CD4-positive, alpha-beta T cell (primary cell): ENCODE measurements around the gene FNDC10. TPM values are rescaled to one million over a fixed set of nuclear protein-coding genes. Genes with fewer than 3 reads are reported as not detected.

Experiments
- ATAC-seq: fragments of 200-7000 bp; cut with Tn5 transposase; one replicate; pipeline ENCODE4 v1.10.0; 2022; ENCODE audit warnings: mild to moderate bottlenecking; ENCODE audit not compliant: poor library complexity
- CTCF ChIA-PET: fragments of 350-600 bp; sonication (Branson Sonifier 250); formaldehyde crosslinking; loops from one replicate; lab custom pipeline; 2021; ENCODE audit warnings: antibody characterized with exemption, inconsistent platforms; lab: Charles Lee
- POLR2A ChIA-PET: fragments of 350-600 bp; sonication (Branson Sonifier 250); formaldehyde crosslinking; loops from one replicate; lab custom pipeline; 2021; ENCODE audit warnings: antibody characterized with exemption, inconsistent platforms; lab: Charles Lee
- DNase-seq, 14 experiments: peaks; one replicate each; pipeline ENCODE4 v3.0.0-alpha.2; 2013 to 2020; ENCODE audit warnings: mixed read lengths in 2 of 14
- H3K27ac ChIP-seq, 2 donors: one replicate each; pipeline versions ENCODE4 v1.5.1 to v1.7.0; 2013; ENCODE audit warnings: low read length in 2 of 2, low read depth in 1 of 2, mild to moderate bottlenecking in 1 of 2
- H3K27me3 ChIP-seq, 2 experiments: 1 replicate in 1 of 2; 2 replicates in 1 of 2; pipeline versions ENCODE4 v1.6.1 to v1.7.0; 2013; ENCODE audit warnings: low read length in 2 of 2, control low read depth in 1 of 2, mild to moderate bottlenecking in 1 of 2, moderate library complexity in 1 of 2; ENCODE audit not compliant: insufficient read depth in 2 of 2, control insufficient read depth in 1 of 2
- H3K36me3 ChIP-seq: one replicate; pipeline ENCODE4 v1.6.1; 2013; ENCODE audit warnings: low read length, control low read depth; ENCODE audit not compliant: insufficient read depth
- H3K4me1 ChIP-seq: one replicate; pipeline ENCODE4 v1.6.1; 2013; ENCODE audit warnings: low read length, control low read depth; ENCODE audit not compliant: insufficient read depth
- H3K4me3 ChIP-seq: one replicate; pipeline ENCODE4 v1.5.1; 2013; ENCODE audit warnings: mild to moderate bottlenecking, low read length, moderate library complexity
- H3K9me3 ChIP-seq, 2 experiments: 1 replicate in 1 of 2; 2 replicates in 1 of 2; pipeline versions ENCODE4 v1.6.1 to v1.7.0; 2013; ENCODE audit warnings: low read length in 2 of 2, mild to moderate bottlenecking in 2 of 2, control low read depth in 1 of 2, moderate library complexity in 1 of 2; ENCODE audit not compliant: control insufficient read depth in 1 of 2, insufficient read depth in 1 of 2
- H3K27ac Mint-ChIP-seq: one replicate; pipeline ENCODE4 v1.8.0; 2020; ENCODE audit warnings: mixed read lengths
- H3K27me3 Mint-ChIP-seq: one replicate; pipeline ENCODE4 v1.8.0; 2021; ENCODE audit warnings: mixed read lengths
- H3K36me3 Mint-ChIP-seq: one replicate; pipeline ENCODE4 v1.8.0; 2021; ENCODE audit warnings: low read depth, mixed read lengths
- H3K4me1 Mint-ChIP-seq: one replicate; pipeline ENCODE4 v1.8.0; 2021; ENCODE audit warnings: low read depth, mixed read lengths
- H3K4me3 Mint-ChIP-seq: one replicate; pipeline ENCODE4 v1.8.0; 2020; ENCODE audit warnings: mild to moderate bottlenecking, mixed read lengths
- H3K9me3 Mint-ChIP-seq: one replicate; pipeline ENCODE4 v1.8.0; 2020; ENCODE audit warnings: mixed read lengths
- intact Hi-C, 2 experiments: fragments of 100-400 bp; cut with DNase I in 1 of 2; cut with micrococcal nuclease in 1 of 2; formaldehyde crosslinking; loops; one replicate each; pipeline versions ENCODE4 v1.15.1 to v1.9.0; 2023 to 2025; cut with DNase I, micrococcal nuclease
- total RNA-seq, 174 experiments: library from RNA in 2 of 174; stranded (reverse) in 2 of 174; gene quantifications; one replicate each; pipeline ENCODE4 v1.2.3 and lab custom pipeline; 2021 to 2026
- TF ChIP-seq, protein P1 (sequence below): fragments of 200-600 bp; IDR thresholded peaks from one replicate; pipeline ENCODE4 v1.8.0; 2022; ENCODE audit warnings: antibody characterized with exemption, mild to moderate bottlenecking

The FNDC10 gene
- total RNA-seq, 2 experiments from 2014 or later = 1.0 to 1.3 TPM

DNA sequence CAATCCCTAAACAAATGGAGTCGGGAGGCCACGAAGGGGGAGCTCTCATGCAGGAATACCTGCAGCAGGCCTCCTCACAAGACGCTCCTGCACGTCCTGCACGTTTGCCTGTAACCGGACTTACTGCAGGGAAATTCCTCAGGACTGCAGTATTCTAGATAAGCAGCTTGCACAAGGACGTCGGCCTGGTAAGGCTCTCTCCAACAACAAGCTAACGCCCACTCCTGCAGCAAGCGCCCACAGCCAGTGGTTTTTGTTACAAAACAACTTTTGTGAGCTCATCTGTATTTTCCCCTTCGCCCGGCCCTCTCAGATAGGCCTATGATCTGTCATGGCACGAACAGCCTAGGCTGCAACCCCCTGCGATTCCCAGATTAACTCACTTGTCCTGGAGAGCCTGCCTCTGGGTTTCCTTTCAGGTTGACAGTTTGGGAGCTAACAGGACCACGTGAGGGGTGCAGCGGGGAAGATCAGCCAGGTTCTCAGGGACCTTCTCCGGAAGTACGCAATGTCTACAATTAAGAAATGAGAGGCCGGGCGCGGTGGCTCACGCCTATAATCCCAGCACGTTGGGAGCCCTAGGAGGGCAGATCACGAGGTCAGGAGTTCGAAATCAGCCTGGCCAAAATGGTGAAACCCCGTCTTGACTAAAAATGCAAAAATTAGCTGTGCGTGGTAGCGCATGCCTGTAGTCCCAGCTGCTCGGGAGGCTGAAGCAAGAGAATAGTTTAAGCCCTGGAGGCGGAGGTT lies 14.4 kb upstream of the FNDC10 start:
- Histone ChIP-seq H3K4me1 (peaks cover 32% of the 10 kb centered on the region), H3K36me3 (no peaks in the 10 kb centered on the region), H3K27ac (peak overlapping the region; percentile 87 to 99), H3K27me3 (no peaks in the 10 kb centered on the region), H3K4me3 (peak overlapping the region; percentile 87), H3K9me3 (no peaks in the 10 kb centered on the region)
- DNase-seq (peak in 13 of 14 experiments; percentile 40 to 87 (median 64)), ATAC-seq (peak; percentile 49)
- peak overlapping the region; percentile 97 for H3K4me3 Mint-ChIP-seq
- intact Hi-C loops = loop anchor here (1.0 to 2.0 kb wide), 2 partner anchors 16 to 40 kb away; partner anchors contain the start of gene SSU72 (in 1 of the 2)
- no peaks in the 10 kb centered on the region for H3K27me3 Mint-ChIP-seq
- H3K4me1 Mint-ChIP-seq = peaks cover 28% of the 10 kb centered on the region
- CTCF ChIA-PET = interaction anchor here (1.0 to 1.3 kb wide), 2 partner anchors 16 to 295 kb away, joined by 4 read pairs; no protein-coding TSS in a partner anchor
- peak overlapping the region; percentile 100 for H3K27ac Mint-ChIP-seq
- POLR2A ChIA-PET = interaction anchor here (0.6 to 4.3 kb wide), 18 partner anchors 8 to 295 kb away, joined by 3 to 137 read pairs (median 7); partner anchors contain the start of genes ATAD3A, AURKAIP1, CCNL2 and CDK11A
- TF ChIP-seq, protein P1, sequence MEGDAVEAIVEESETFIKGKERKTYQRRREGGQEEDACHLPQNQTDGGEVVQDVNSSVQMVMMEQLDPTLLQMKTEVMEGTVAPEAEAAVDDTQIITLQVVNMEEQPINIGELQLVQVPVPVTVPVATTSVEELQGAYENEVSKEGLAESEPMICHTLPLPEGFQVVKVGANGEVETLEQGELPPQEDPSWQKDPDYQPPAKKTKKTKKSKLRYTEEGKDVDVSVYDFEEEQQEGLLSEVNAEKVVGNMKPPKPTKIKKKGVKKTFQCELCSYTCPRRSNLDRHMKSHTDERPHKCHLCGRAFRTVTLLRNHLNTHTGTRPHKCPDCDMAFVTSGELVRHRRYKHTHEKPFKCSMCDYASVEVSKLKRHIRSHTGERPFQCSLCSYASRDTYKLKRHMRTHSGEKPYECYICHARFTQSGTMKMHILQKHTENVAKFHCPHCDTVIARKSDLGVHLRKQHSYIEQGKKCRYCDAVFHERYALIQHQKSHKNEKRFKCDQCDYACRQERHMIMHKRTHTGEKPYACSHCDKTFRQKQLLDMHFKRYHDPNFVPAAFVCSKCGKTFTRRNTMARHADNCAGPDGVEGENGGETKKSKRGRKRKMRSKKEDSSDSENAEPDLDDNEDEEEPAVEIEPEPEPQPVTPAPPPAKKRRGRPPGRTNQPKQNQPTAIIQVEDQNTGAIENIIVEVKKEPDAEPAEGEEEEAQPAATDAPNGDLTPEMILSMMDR = no peak
- peaks cover 21% of the 10 kb centered on the region for H3K36me3 Mint-ChIP-seq
- no peaks in the 10 kb centered on the region for H3K9me3 Mint-ChIP-seq

DNA sequence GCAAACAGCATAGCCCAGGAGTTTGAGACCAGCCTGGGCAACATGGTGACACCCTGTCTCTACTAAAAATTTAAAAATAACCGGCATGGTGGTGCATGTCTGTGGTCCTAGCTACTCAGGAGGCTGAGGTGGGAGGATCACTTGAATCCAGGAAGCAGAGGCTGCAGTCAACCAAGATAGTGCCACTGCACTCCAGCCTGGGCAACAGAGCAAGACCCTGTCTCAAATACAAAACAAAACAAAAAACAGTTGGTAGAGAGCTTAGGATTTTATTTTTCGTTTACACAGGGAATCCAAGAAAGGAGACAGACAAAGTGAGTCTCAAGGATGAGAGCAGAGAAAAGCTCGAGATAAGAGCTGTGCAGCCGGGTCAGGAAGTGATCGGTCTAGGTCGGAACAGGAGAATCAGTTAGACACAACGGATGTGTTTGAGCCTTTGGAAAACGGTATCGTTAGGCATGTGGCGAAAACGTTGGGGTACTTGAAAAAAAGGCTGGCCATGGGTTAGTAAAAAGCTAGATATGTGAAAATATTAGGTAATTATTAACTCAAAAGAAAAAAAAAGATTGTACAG lies 13.7 kb upstream of the FNDC10 start:
- peaks cover 21% of the 10 kb centered on the region for H3K36me3 Mint-ChIP-seq
- POLR2A ChIA-PET = interaction anchor here (0.9 to 4.3 kb wide), 11 partner anchors 9 to 296 kb away, joined by 4 to 137 read pairs (median 12); partner anchors contain the start of genes CCNL2, FNDC10, MMP23B and MRPL20
- peak overlapping the region; percentile 100 for H3K27ac Mint-ChIP-seq
- H3K4me3 Mint-ChIP-seq = peak overlapping the region; percentile 97
- H3K4me1 ChIP-seq = peaks cover 32% of the 10 kb centered on the region
- no peaks in the 10 kb centered on the region for H3K27me3 ChIP-seq
- H3K36me3 ChIP-seq = no peaks in the 10 kb centered on the region
- peaks cover 28% of the 10 kb centered on the region for H3K4me1 Mint-ChIP-seq
- no peak for DNase-seq
- no peaks in the 10 kb centered on the region for H3K27me3 Mint-ChIP-seq
- H3K4me3 ChIP-seq = peak overlapping the region; percentile 87
- no peak for ATAC-seq
- TF ChIP-seq, protein P1 = no peak
- CTCF ChIA-PET = interaction anchor here (0.6 to 1.0 kb wide), 3 partner anchors 16 to 296 kb away, joined by 3 to 4 read pairs (median 3); no protein-coding TSS in a partner anchor
- no peaks in the 10 kb centered on the region for H3K9me3 Mint-ChIP-seq
- intact Hi-C loops = loop anchor here (1.0 to 2.0 kb wide), 2 partner anchors 17 to 39 kb away; partner anchors contain the start of gene SSU72 (in 1 of the 2)
- peak overlapping the region in 1 of 2 donors; percentile 99 for H3K27ac ChIP-seq
- no peaks in the 10 kb centered on the region for H3K9me3 ChIP-seq

DNA sequence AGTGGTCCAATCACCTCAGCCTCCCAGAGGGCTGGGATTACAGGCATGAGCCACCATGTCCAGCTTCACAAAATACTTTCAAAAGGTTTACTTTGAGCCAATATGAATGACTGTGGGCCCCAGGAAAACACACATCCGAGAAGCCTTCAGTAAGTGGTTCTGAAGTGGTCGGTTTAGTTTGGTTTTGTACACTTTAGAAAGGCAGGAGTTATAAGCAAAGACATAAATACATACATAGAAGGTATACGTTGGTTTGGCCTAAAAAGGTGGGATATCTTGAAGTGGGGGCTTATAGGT lies 12.1 kb upstream of the FNDC10 start:
- H3K4me1 ChIP-seq = peaks cover 35% of the 10 kb centered on the region
- H3K27ac ChIP-seq = no peak overlapping the region
- H3K9me3 Mint-ChIP-seq = no peaks in the 10 kb centered on the region
- POLR2A ChIA-PET = no interaction called here
- H3K27me3 Mint-ChIP-seq = no peaks in the 10 kb centered on the region
- TF ChIP-seq, protein P1 = no peak
- peaks cover 16% of the 10 kb centered on the region for H3K36me3 Mint-ChIP-seq
- ATAC-seq = no peak
- H3K4me3 Mint-ChIP-seq = peak overlapping the region; percentile 83
- no peaks in the 10 kb centered on the region for H3K36me3 ChIP-seq
- H3K4me1 Mint-ChIP-seq = peaks cover 32% of the 10 kb centered on the region
- H3K27ac Mint-ChIP-seq = peak overlapping the region; percentile 83
- CTCF ChIA-PET = no interaction called here
- H3K9me3 ChIP-seq = no peaks in the 10 kb centered on the region
- no peak overlapping the region for H3K4me3 ChIP-seq
- H3K27me3 ChIP-seq = no peaks in the 10 kb centered on the region
- intact Hi-C loops = no loop called here
- no peak for DNase-seq
